SK-N-MC (cell line): ENCODE results near the gene FRAT1.

ENCODE experiments used
- DNase-seq: peaks from one replicate; pipeline ENCODE4 v3.0.0-alpha.2; 2011; ENCODE audit warnings: low read depth, low spot score
- H3K27ac ChIP-seq: fragments of 200-600 bp; sonication (generic); 2 replicates; pipeline ENCODE4 v1.5.1; 2016; ENCODE audit warnings: mixed run types
- H3K36me3 ChIP-seq: fragments of 200-600 bp; sonication (generic); 2 replicates; pipeline ENCODE4 v1.6.1; 2017; ENCODE audit warnings: antibody characterized with exemption, low read length, mixed read lengths; ENCODE audit not compliant: insufficient read depth
- H3K4me3 ChIP-seq: fragments of 200-600 bp; sonication (generic); 2 replicates; pipeline ENCODE4 v1.5.1; 2016
- H3K9ac ChIP-seq: fragments of 200-600 bp; sonication (generic); 2 replicates; pipeline ENCODE4 v1.8.0; 2017; ENCODE audit warnings: mixed run types, mixed read lengths; ENCODE audit not compliant: insufficient read length
- H3K9me3 ChIP-seq: fragments of 200-600 bp; sonication (generic); 2 replicates; pipeline ENCODE4 v1.6.1; 2017; ENCODE audit warnings: low read depth, mild to moderate bottlenecking, antibody characterized with exemption, low read length, moderate library complexity, mixed read lengths
- EZH2 ChIP-seq: fragments of 200-600 bp; sonication (generic); IDR thresholded peaks from one replicate; pipeline ENCODE4 v1.6.1; 2017; ENCODE audit warnings: antibody characterized with exemption
- FOXP2 ChIP-seq: optimal IDR thresholded peaks from 2 replicates; pipeline ENCODE3; 2011; ENCODE audit warnings: mild to moderate bottlenecking, moderate library complexity; ENCODE audit not compliant: insufficient read depth; ENCODE audit errors: extremely low read length, control extremely low read depth
- POLR2AphosphoS5 ChIP-seq: IDR thresholded peaks from 2 replicates; pipeline ENCODE4 v1.6.1; 2012; ENCODE audit warnings: mild to moderate bottlenecking, low read depth, low read length, borderline replicate concordance

FRAT1 gene

DNA sequence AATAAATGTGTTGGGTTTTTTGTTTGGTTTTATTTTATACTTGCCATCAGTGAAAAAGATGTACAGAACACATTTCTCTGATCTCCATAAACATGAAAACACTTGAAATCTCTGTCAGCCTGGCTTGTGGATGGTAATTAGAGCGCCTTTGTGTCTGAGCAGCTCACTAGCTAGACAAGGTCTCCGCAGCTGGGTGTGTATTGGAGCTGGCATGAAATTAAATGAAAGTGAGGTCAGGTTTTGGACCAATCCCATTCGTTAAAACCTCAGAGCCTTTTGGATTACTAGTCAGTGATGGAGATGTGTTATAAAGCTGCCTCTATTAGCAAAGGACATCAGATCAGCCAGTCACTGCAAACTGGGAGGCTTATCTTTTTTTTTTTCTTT, 2.7 kb downstream of the FRAT1 start:
- Histone ChIP-seq H3K36me3 (no peaks in the 10 kb centered on the region), H3K4me3 (no peak overlapping the region), H3K27ac (no peak overlapping the region), H3K9me3 (no peaks in the 10 kb centered on the region), H3K9ac (no peak overlapping the region)
- no peak for DNase-seq
- TF ChIP-seq POLR2AphosphoS5 (no peak), FOXP2 (no peak), EZH2 (no peak)

DNA sequence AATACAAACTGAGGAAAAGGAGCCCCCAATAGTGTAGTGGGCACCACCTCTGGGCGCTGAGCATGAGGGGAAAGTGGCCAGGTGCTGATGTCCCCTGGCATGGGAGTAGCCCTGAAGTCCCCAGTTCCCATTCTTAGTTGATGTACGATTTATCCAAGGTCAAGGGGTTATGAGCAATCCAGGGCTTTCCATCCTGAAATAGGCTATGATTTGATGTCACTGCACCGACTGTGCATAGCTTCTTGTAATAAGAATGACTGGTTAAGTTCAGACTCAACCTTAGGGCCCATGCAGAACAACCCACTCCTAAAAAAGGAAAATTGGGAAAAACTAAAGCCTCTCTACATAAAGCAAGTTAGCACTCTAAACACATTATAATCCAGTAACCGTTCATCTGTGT, 4.4 kb downstream of the FRAT1 start:
- TF ChIP-seq EZH2 (no peak), POLR2AphosphoS5 (no peak), FOXP2 (no peak)
- Histone ChIP-seq H3K9ac (no peak overlapping the region), H3K4me3 (no peak overlapping the region), H3K36me3 (no peaks in the 10 kb centered on the region), H3K27ac (no peak overlapping the region), H3K9me3 (no peaks in the 10 kb centered on the region)
- DNase-seq: no peak

DNA sequence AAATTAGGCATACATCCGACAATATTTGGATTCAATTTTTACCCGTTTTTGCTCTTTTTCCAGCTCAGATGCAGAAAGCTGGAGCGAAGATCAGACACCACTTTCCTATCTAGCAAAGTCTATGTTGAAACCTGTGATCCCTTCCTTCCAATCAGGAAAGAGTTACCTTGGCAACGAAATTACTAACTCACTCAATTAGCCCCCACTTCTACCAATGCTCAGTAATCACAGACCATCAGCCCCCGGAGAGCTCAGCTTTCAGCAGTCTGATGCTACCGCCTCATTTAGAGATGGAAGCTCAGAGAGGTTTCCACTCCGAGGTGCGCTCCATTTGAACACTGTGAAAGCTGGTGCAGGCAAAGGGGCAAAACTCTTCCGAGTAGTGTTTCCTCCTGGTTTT, 6.7 kb downstream of the FRAT1 start:
- no peaks in the 10 kb centered on the region for H3K9me3 ChIP-seq
- H3K36me3 ChIP-seq: no peaks in the 10 kb centered on the region
- no peak overlapping the region for H3K9ac ChIP-seq
- H3K4me3 ChIP-seq: no peak overlapping the region
- TF ChIP-seq POLR2AphosphoS5: no peak
- no peak for TF ChIP-seq EZH2
- TF ChIP-seq FOXP2: no peak
- no peak overlapping the region for H3K27ac ChIP-seq
- no peak for DNase-seq

DNA sequence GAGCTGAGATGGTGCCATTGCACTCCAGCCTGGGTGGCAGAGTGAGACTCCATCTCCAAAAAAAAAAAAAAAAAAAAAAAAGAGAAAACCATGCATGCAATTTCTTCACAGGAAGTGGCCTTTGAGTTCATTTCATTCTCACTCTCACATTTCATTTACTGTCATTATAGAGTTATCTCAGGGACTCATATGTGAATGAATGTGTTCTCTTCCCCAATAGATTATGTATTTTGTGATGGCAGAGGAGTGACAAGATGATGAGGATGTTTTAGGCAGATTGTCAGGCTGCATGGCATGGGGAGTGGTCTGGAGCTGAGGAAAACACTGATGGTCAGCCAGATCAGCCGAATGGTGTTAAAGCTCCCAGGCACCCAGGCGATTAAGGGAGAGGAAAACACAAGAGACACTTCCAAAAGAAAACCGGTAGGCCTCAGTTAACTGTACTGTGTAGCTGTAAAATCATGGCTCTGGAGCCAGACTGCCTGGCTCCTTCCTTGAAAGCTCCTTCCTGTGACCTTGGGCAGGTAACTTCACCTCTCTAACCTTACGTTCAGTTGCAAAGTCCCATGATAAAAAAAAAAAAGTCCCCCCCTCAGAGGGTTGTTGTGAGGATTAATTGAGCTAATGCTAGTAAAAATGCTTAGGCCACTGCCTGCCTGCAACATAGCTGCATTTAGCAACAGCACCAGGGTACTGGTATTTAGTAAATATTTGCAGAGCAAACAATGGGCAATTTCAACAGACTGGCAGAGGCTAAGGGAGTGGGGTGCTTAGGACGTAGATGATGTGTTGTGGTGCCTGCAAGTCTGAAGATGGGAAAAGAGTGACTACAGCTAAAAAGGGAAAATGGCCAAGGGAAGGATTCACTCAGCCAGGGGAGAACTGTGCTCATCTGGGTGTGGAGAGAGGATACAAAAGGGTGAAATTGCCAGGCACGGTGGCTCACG, 8.6 kb downstream of the FRAT1 start:
- Histone ChIP-seq H3K9me3 (no peaks in the 10 kb centered on the region), H3K4me3 (no peak overlapping the region), H3K9ac (no peak overlapping the region), H3K36me3 (no peaks in the 10 kb centered on the region), H3K27ac (no peak overlapping the region)
- no peak for DNase-seq
- TF ChIP-seq POLR2AphosphoS5 (no peak), EZH2 (no peak), FOXP2 (no peak)

DNA sequence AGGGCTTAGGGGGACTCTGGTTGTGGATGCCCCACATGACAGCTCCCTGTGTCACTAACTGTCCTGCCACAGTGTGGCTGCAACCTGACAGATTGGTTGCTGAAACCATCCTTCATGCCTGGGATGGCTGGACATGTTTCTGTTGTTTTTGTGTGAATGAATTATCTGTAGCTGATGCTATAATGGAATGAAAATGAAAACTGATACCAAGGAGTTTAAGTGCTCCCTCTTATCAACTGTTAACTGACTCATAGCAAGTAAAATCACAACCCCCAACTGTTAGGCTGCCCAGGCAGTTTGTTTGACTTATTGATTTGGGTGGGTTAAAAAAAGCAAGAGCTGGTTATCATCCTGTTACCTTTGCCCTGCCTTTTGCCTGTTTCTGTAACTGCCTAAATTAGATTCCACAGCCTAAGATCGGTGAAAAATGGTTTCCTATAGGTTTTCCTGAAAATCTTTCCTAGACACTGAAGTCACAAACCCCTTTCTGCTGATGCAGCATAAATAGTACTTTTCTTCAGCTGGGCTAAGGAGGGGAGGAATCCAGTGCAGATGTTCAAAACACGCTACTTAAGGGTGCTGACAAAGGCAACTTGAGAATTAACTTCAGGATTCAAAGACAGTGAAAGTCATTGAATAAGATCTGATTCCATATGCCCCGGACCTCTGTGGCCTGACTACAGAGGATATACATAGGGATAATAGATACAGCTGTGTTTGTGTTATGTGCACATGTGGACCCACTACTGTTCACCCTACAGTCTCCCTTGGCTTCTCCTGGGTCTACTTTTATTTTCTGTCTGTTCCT, 9.8 kb downstream of the FRAT1 start:
- Histone ChIP-seq H3K9ac (no peak overlapping the region), H3K27ac (no peak overlapping the region), H3K4me3 (no peak overlapping the region), H3K36me3 (no peaks in the 10 kb centered on the region), H3K9me3 (no peaks in the 10 kb centered on the region)
- TF ChIP-seq FOXP2 (no peak), POLR2AphosphoS5 (no peak; the same call in 1 of the 2 replicates), EZH2 (no peak)
- DNase-seq: no peak

DNA sequence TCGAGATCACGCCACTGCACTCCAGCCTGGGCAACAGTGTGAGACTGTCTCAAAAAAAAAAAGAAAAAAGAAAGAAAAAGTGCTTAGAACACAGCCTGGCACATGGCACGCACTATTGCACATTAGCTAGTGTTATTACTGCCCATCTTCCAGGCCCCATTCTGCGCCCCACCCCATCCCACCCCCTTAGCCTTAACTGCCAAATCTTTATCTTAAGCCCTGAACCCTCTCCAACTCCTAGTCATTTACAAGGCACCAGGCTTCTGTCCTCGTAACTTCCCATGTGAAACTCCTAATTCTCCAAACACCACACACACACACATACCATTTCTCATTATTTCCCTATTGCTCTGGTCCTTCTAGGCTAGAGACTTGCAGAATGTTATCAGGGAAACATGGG, 10.7 kb downstream of the FRAT1 start:
- Histone ChIP-seq H3K9me3 (no peaks in the 10 kb centered on the region), H3K9ac (no peak overlapping the region), H3K27ac (no peak overlapping the region), H3K36me3 (no peaks in the 10 kb centered on the region), H3K4me3 (no peak overlapping the region)
- TF ChIP-seq POLR2AphosphoS5 (no peak), FOXP2 (no peak), EZH2 (no peak)
- no peak for DNase-seq

DNA sequence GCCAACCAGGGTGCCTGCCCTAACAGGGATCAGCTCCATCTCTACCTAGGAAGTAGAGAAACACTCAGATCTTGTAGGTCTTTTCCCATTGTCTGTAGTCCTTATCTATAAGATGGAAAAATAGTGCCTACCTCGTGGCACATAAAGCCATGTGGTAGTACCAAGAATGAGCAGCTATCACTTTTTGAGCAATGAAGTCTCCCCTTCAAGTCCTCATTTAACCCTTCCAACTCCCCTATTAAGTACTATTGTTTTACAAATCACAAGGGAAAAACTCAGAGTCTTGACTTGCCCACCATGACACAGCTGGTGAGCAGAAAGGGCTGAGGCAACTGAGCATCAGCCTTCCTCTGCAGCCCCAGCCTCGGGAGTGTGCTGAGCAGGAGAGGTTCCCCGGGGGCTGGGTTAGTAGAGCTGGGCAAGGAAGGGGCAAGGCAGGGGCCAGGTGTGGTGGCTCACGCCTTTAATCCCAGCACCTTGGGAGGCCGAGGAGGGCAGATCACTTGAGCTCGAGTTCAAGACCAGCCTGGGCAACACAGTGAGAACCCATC, 12.2 kb downstream of the FRAT1 start:
- Histone ChIP-seq H3K27ac (no peak overlapping the region), H3K9me3 (no peaks in the 10 kb centered on the region), H3K9ac (no peak overlapping the region), H3K4me3 (no peak overlapping the region), H3K36me3 (no peaks in the 10 kb centered on the region)
- DNase-seq: no peak
- TF ChIP-seq FOXP2: no peak
- no peak for TF ChIP-seq POLR2AphosphoS5
- no peak for TF ChIP-seq EZH2
